Measurements from ENCODE around the gene LRRTM4. TPM values are rescaled to one million over a fixed set of nuclear protein-coding genes. Genes with fewer than 3 reads are reported as not detected.

Gene LRRTM4
- polyA plus RNA-seq, 1 of the 3 experiments (the other 2 are of a cell fraction), result 0.10 TPM

DNA sequence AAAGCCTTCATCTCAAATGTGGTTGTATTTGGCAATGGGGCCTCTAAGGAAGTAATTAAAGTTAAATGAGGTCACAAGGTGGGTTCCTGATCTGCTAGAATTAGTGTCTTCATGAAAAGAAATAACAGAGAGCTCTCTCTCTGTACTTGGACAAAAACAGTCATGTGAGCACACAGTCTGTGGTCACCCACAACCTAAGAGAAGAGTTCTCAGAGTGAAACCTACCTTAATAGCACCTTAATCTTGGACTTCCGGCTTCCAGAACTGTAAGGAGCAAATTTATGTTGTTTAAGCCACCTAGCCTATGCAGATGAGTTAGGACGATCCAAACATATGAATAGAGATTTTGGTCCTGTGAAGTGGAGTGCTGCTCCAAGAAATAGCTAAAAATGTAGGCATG lies 758.9 kb downstream of the LRRTM4 start:
- CTCF ChIA-PET, result no interaction called here
- no peak overlapping the region for H3K4me3 ChIP-seq (ENCODE audit: low read depth in 2 of 2, low read length in 1 of 2)
- no peaks in the 10 kb centered on the region for H3F3A ChIP-seq (replicated peaks; ENCODE audit: insufficient read depth)
- H2AFZ ChIP-seq (ENCODE audit: low read depth), result no peak overlapping the region
- POLR2A ChIA-PET, result no interaction called here
- H3K9me3 ChIP-seq, result no peaks in the 10 kb centered on the region
- no peak overlapping the region for H3K27ac ChIP-seq (ENCODE audit: low read depth in 2 of 2, low read length in 1 of 2)
- TF ChIP-seq RCOR1 (IDR thresholded peaks at IDR 0.05; ENCODE audit: low read length), result no peak
- no peak for TF ChIP-seq GATA2 (CRISPR knock-in tag; IDR thresholded peaks at IDR 0.05)
- TF ChIP-seq SIN3A (IDR thresholded peaks at IDR 0.05; ENCODE audit: borderline replicate concordance, low read depth, low read length), result no peak
- no peak for TF ChIP-seq EP300 (IDR thresholded peaks at IDR 0.05; ENCODE audit: borderline replicate concordance in 1 of 2, low read depth in 1 of 2, low read length in 1 of 2)
- TF ChIP-seq EZH2phosphoT487 (IDR thresholded peaks at IDR 0.05; ENCODE audit: borderline replicate concordance, low read depth), result no peak
- no peak for TF ChIP-seq RFX5 (IDR thresholded peaks at IDR 0.05; ENCODE audit: low read length)
- no peak for TF ChIP-seq TCF12 (IDR thresholded peaks at IDR 0.05)
- TF ChIP-seq GABPA (IDR thresholded peaks at IDR 0.05; ENCODE audit: low read depth), result no peak
- TF ChIP-seq RAD21 (IDR thresholded peaks at IDR 0.05; ENCODE audit: low read length), result no peak
- TF ChIP-seq, protein P1, sequence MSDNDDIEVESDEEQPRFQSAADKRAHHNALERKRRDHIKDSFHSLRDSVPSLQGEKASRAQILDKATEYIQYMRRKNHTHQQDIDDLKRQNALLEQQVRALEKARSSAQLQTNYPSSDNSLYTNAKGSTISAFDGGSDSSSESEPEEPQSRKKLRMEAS (IDR thresholded peaks at IDR 0.05; ENCODE audit: low read depth), result no peak
- no peak for TF ChIP-seq YY1 (IDR thresholded peaks at IDR 0.05; ENCODE audit: low read depth)
- TF ChIP-seq, protein P2, sequence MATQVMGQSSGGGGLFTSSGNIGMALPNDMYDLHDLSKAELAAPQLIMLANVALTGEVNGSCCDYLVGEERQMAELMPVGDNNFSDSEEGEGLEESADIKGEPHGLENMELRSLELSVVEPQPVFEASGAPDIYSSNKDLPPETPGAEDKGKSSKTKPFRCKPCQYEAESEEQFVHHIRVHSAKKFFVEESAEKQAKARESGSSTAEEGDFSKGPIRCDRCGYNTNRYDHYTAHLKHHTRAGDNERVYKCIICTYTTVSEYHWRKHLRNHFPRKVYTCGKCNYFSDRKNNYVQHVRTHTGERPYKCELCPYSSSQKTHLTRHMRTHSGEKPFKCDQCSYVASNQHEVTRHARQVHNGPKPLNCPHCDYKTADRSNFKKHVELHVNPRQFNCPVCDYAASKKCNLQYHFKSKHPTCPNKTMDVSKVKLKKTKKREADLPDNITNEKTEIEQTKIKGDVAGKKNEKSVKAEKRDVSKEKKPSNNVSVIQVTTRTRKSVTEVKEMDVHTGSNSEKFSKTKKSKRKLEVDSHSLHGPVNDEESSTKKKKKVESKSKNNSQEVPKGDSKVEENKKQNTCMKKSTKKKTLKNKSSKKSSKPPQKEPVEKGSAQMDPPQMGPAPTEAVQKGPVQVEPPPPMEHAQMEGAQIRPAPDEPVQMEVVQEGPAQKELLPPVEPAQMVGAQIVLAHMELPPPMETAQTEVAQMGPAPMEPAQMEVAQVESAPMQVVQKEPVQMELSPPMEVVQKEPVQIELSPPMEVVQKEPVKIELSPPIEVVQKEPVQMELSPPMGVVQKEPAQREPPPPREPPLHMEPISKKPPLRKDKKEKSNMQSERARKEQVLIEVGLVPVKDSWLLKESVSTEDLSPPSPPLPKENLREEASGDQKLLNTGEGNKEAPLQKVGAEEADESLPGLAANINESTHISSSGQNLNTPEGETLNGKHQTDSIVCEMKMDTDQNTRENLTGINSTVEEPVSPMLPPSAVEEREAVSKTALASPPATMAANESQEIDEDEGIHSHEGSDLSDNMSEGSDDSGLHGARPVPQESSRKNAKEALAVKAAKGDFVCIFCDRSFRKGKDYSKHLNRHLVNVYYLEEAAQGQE (IDR thresholded peaks at IDR 0.05; ENCODE audit: low read depth, low read length), result no peak
- TF ChIP-seq ELF1 (IDR thresholded peaks at IDR 0.05), result no peak
- no peak for TF ChIP-seq MEF2A (IDR thresholded peaks at IDR 0.05; ENCODE audit: borderline replicate concordance, low read depth)
- TF ChIP-seq, protein P3, sequence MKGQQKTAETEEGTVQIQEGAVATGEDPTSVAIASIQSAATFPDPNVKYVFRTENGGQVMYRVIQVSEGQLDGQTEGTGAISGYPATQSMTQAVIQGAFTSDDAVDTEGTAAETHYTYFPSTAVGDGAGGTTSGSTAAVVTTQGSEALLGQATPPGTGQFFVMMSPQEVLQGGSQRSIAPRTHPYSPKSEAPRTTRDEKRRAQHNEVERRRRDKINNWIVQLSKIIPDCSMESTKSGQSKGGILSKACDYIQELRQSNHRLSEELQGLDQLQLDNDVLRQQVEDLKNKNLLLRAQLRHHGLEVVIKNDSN (IDR thresholded peaks at IDR 0.05; ENCODE audit: borderline replicate concordance, low read depth), result no peak
- TF ChIP-seq, protein P4, sequence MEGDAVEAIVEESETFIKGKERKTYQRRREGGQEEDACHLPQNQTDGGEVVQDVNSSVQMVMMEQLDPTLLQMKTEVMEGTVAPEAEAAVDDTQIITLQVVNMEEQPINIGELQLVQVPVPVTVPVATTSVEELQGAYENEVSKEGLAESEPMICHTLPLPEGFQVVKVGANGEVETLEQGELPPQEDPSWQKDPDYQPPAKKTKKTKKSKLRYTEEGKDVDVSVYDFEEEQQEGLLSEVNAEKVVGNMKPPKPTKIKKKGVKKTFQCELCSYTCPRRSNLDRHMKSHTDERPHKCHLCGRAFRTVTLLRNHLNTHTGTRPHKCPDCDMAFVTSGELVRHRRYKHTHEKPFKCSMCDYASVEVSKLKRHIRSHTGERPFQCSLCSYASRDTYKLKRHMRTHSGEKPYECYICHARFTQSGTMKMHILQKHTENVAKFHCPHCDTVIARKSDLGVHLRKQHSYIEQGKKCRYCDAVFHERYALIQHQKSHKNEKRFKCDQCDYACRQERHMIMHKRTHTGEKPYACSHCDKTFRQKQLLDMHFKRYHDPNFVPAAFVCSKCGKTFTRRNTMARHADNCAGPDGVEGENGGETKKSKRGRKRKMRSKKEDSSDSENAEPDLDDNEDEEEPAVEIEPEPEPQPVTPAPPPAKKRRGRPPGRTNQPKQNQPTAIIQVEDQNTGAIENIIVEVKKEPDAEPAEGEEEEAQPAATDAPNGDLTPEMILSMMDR (IDR thresholded peaks at IDR 0.05), result no peak
- no peak overlapping the region for H3K4me2 ChIP-seq
- H3K27me3 ChIP-seq (ENCODE audit: insufficient read depth), result no peaks in the 10 kb centered on the region
- H3K36me3 ChIP-seq (replicated peaks in 1 of 2; ENCODE audit: control insufficient read depth in 1 of 2, insufficient read depth in 2 of 2, low read length in 1 of 2), result no peaks in the 10 kb centered on the region
- H3K9me2 ChIP-seq, result no peaks in the 10 kb centered on the region
- H3K79me2 ChIP-seq (ENCODE audit: insufficient read depth), result no peaks in the 10 kb centered on the region
- H3K4me1 ChIP-seq (ENCODE audit: control insufficient read depth in 1 of 2, insufficient read depth in 2 of 2, low read depth in 1 of 2, low read length in 1 of 2), result no peaks in the 10 kb centered on the region; a peak in 1 of 4 replicates
- DNase-seq, result no peak
- no peaks in the 10 kb centered on the region for H4K20me1 ChIP-seq (ENCODE audit: insufficient read depth)
- no peak overlapping the region for H3K9ac ChIP-seq
- 13% methylated on average over 2 of the region's 2 CpGs for WGBS (ENCODE audit: low lambda C conversion rate)

All from SK-N-SH (cell line).